Fibroblast of skin of right biceps (primary cell): Measurements from ENCODE around the gene CYB5R4.
A peak's percentile ranks its signal among the peaks of the same experiment; 100 is the strongest.
"Not testable (repeated sequence)": the region's sequence is repeated elsewhere in the genome, so short reads cannot be mapped to it uniquely, and the experiment has no call there.

Experiments
- DNase-seq: peaks from one replicate; pipeline ENCODE4 v3.0.0-alpha.2; 2013

The CYB5R4 gene

GRCh38 chr6:83867043-83867442, 7.6 kb downstream of the CYB5R4 start:
- DNase-seq: no peak

GRCh38 chr6:83867527-83868161, 8.2 kb downstream of the CYB5R4 start:
- peak; percentile 92 for DNase-seq

GRCh38 chr6:83868639-83869038, 9.2 kb downstream of the CYB5R4 start:
- DNase-seq: peak; percentile 70

GRCh38 chr6:83870649-83871048, 11.2 kb downstream of the CYB5R4 start:
- no peak for DNase-seq

- peak; percentile 14 for DNase-seq
Observed at GRCh38 chr6:83872386-83873118, 13.1 kb downstream of the CYB5R4 start.

- DNase-seq: no peak
Observed at GRCh38 chr6:83873869-83874268, 14.4 kb downstream of the CYB5R4 start.

GRCh38 chr6:83875843-83876242, 16.4 kb downstream of the CYB5R4 start:
- DNase-seq: no peak

- DNase-seq: no peak
Observed at GRCh38 chr6:83878902-83879644, 19.6 kb downstream of the CYB5R4 start.

GRCh38 chr6:83879746-83880145, 20.3 kb downstream of the CYB5R4 start:
- DNase-seq: peak; percentile 18

- no peak for DNase-seq
Observed at GRCh38 chr6:83883240-83883639, 23.8 kb downstream of the CYB5R4 start.

- peak; percentile 56 for DNase-seq
Observed at GRCh38 chr6:83884523-83884922, 25.0 kb downstream of the CYB5R4 start.

GRCh38 chr6:83885984-83886383, 26.5 kb downstream of the CYB5R4 start:
- no peak for DNase-seq

GRCh38 chr6:83889621-83890020, 30.1 kb downstream of the CYB5R4 start:
- no peak for DNase-seq

GRCh38 chr6:83890520-83890919, 31.0 kb downstream of the CYB5R4 start:
- DNase-seq: no peak

GRCh38 chr6:83891586-83891985, 32.1 kb downstream of the CYB5R4 start:
- no peak for DNase-seq

- DNase-seq: no peak
Observed at GRCh38 chr6:83893024-83893423, 33.5 kb downstream of the CYB5R4 start.

- not testable (repeated sequence) for DNase-seq
Observed at GRCh38 chr6:83897094-83897493, 37.6 kb downstream of the CYB5R4 start.

- no peak for DNase-seq
Observed at GRCh38 chr6:83901624-83902023, 42.1 kb downstream of the CYB5R4 start.

GRCh38 chr6:83904395-83904794, 44.9 kb downstream of the CYB5R4 start:
- no peak for DNase-seq

GRCh38 chr6:83905648-83906047, 46.2 kb downstream of the CYB5R4 start:
- no peak for DNase-seq

GRCh38 chr6:83907623-83908390, 48.3 kb downstream of the CYB5R4 start:
- not testable (repeated sequence) for DNase-seq

- DNase-seq: peak; percentile 31
Observed at GRCh38 chr6:83908813-83909212, 49.3 kb downstream of the CYB5R4 start.

- no peak for DNase-seq
Observed at GRCh38 chr6:83911278-83911677, 51.8 kb downstream of the CYB5R4 start.
